ENCODE data around the gene PEX5.
A peak's percentile ranks its signal among the peaks of the same experiment; 100 is the strongest.
"Not testable (repeated sequence)": the region's sequence is repeated elsewhere in the genome, so short reads cannot be mapped to it uniquely, and the experiment has no call there.

PEX5 gene

DNA sequence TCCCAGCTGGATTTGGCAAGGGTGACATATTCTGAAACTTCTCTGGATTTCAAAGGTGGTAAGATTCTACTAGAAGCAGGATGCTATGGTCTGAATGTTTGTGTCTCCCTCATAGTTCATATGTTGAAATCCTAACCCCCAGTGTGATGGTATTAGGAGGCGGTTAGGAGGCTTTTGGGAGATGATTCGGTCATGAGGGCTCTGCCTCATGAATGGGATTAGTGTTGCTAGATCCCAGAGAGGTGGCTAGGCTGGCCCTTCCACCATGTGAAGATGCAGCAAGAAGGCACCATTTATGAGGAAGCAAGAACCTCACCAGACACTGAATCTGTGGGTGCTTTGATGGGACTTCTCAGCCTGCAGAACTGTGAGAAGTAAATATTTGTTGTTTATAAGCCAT lies 11.0 kb upstream of the PEX5 start:
- no peaks in the 10 kb centered on the region for H3K4me1 Mint-ChIP-seq
- H3K36me3 Mint-ChIP-seq = peaks cover 0 to 1% of the 10 kb centered on the region in 2 donors
- H3K27me3 Mint-ChIP-seq = peaks cover 32 to 53% of the 10 kb centered on the region in 2 donors
- peaks cover 0 to 3% of the 10 kb centered on the region in 2 donors for H3K9me3 Mint-ChIP-seq
- ATAC-seq (replicated peaks) = no peak
- no peak overlapping the region for H3K27ac Mint-ChIP-seq
- no peak overlapping the region for H3K4me3 Mint-ChIP-seq
- DNase-seq = no peak

DNA sequence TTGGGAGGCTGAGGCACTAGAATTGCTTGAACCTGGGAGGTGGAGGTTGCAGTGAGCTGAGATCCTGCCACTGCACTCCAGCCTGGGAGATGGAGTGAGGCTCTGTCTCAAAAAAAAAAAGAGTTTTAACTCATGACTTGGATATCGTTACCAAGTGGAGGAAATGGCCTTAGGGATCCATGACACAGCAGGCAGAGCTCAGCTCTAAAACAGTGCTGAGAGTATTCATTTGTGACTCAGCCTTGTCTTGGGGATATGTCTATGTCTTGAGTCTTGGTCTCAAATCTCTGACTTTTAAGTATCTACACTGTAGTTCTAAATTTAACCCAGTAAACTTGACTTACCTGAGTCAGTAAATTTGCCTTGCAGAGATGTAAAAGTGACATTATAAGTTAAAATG lies 8.8 kb upstream of the PEX5 start:
- Mint-ChIP-seq H3K4me3 (no peak overlapping the region), H3K9me3 (peaks cover 0 to 3% of the 10 kb centered on the region in 2 donors)

DNA sequence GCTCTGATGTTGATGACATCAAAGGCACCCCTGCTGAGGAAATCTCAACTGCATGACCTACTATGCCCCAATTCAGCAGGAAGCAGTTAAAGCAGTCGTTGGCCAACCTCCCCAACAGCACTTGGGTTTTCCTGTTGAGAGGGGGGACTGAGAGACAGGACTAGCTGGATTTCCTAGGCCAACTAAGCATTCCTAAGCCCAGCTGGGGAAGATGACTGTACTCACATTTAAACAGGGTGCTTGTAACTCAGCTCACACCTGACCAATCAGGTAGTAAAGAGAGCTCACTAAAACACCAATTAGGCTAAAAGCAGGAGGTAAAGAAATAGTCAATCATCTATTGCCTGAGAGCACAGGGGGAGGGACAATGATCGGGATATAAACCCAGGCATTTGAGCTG lies 3.4 kb upstream of the PEX5 start:
- not testable (repeated sequence) for H3K9me3 Mint-ChIP-seq; H3K4me3 Mint-ChIP-seq; H3K36me3 Mint-ChIP-seq; DNase-seq; ATAC-seq (replicated peaks); H3K27ac Mint-ChIP-seq
- peaks cover 8 to 11% of the 10 kb centered on the region in 2 donors for H3K27me3 Mint-ChIP-seq
- peaks cover 17 to 29% of the 10 kb centered on the region in 2 donors for H3K4me1 Mint-ChIP-seq

More for the DNA sequence above, 8.8 kb upstream of the PEX5 start:
- H3K36me3 Mint-ChIP-seq = peaks cover 0 to 1% of the 10 kb centered on the region in 2 donors
- H3K4me1 Mint-ChIP-seq = peaks cover 0 to 3% of the 10 kb centered on the region in 2 donors
- no peak for ATAC-seq (replicated peaks)
- no peak for DNase-seq
- H3K27ac Mint-ChIP-seq = no peak overlapping the region
- peaks cover 23 to 41% of the 10 kb centered on the region in 2 donors for H3K27me3 Mint-ChIP-seq

GRCh38 chr12:7188562-7189397 lies 706 bp upstream of the PEX5 start:
- ATAC-seq (replicated peaks) (peak; percentile 51 to 60), DNase-seq (peak; percentile 51)
- H3K36me3 Mint-ChIP-seq = peaks cover 8 to 17% of the 10 kb centered on the region in 2 donors
- H3K4me3 Mint-ChIP-seq = peak overlapping the region; percentile 97 to 98
- peak overlapping the region; percentile 96 for H3K27ac Mint-ChIP-seq
- no peaks in the 10 kb centered on the region for H3K27me3 Mint-ChIP-seq
- no peaks in the 10 kb centered on the region for H3K9me3 Mint-ChIP-seq
- peaks cover 24 to 47% of the 10 kb centered on the region in 2 donors for H3K4me1 Mint-ChIP-seq

DNA sequence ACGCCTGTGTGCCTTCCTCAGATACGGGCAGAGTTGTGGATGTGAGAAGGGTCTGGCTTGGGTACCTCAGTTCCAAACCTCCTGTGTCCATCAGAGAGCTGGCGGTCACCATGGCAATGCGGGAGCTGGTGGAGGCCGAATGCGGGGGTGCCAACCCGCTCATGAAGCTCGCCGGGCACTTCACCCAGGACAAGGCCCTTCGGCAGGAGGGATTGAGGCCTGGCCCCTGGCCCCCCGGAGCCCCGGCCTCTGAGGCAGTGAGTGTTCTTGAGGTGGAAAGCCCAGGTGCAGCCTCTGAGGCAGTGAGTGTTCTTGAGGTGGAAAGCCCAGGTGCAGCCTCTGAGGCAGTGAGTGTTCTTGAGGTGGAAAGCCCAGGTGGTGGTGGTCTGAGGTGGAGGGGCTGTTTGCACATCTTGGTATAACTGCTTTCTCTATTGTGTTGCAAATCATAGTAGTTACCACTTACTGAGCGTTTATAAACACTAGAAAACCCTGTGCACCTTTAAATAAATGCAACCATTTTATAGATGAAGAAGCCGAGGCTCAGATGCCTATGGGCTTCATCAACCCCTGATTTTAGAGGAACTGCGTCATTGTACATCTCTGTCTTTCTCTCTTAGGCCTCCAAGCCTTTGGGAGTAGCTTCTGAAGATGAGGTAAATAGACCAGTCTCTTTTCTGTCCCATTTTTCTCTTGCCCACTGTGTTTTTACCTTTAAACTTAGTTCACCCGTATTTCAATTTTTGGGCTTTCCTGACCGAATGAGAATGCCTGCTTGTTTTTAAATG lies 976 bp downstream of the PEX5 start:
- ATAC-seq (replicated peaks) (no peak), DNase-seq (no peak)
- H3K9me3 Mint-ChIP-seq = no peaks in the 10 kb centered on the region
- H3K4me3 Mint-ChIP-seq = peak overlapping the region; percentile 97 to 98
- peaks cover 14 to 32% of the 10 kb centered on the region in 2 donors for H3K36me3 Mint-ChIP-seq
- H3K27ac Mint-ChIP-seq = peak overlapping the region; percentile 49
- H3K4me1 Mint-ChIP-seq = peaks cover 26 to 57% of the 10 kb centered on the region in 2 donors
- H3K27me3 Mint-ChIP-seq = no peaks in the 10 kb centered on the region

DNA sequence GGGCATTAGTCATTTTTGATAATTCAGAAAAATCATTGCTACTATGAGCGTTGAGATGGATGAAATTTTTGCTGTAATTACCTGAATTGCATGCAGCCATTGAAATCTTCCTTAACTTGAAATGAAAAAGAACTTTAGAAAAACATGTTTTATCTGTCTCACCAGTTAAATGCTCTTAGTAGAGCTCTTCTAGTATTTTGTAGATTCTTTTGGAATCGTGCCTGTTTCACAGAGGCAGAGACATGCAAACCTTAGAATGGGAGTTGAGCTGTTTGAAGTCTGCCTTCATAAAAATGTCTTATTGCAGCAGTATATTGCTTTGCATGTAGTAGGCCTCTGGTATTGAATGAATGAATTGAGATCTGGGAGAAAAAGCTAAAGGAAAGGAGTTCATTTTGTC lies 4.2 kb downstream of the PEX5 start:
- H3K4me1 Mint-ChIP-seq = peaks cover 21 to 47% of the 10 kb centered on the region in 2 donors
- DNase-seq = no peak
- peaks cover 21 to 40% of the 10 kb centered on the region in 2 donors for H3K36me3 Mint-ChIP-seq
- no peak overlapping the region for H3K27ac Mint-ChIP-seq
- no peaks in the 10 kb centered on the region for H3K27me3 Mint-ChIP-seq
- no peaks in the 10 kb centered on the region for H3K9me3 Mint-ChIP-seq
- H3K4me3 Mint-ChIP-seq = no peak overlapping the region
- no peak for ATAC-seq (replicated peaks)

- Mint-ChIP-seq H3K36me3 (peaks cover 37 to 50% of the 10 kb centered on the region in 2 donors), H3K27ac (no peak overlapping the region), H3K4me1 (peaks cover 4 to 14% of the 10 kb centered on the region in 2 donors), H3K27me3 (no peaks in the 10 kb centered on the region), H3K4me3 (no peak overlapping the region), H3K9me3 (no peaks in the 10 kb centered on the region)
- no peak for DNase-seq
- no peak for ATAC-seq (replicated peaks)
These were observed 8.4 kb downstream of the PEX5 start for GRCh38 chr12:7197841-7198240.

DNA sequence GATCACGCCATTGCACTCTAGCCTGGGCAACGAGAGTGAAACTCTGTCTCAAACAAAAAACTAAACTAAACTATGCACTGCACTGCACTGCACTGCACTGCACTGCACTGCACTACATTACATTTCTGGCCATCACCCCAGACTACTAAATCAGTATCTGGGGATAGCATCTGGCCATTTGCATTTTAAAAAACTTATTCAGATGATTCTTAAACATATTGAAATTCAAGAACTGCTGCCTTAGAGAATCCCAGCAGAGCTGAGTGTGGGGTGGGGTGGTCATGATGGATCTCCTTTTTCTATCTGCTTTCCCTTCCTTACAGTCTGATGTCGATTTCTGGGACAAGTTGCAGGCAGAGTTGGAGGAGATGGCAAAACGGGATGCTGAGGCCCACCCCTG lies 13.6 kb downstream of the PEX5 start:
- ATAC-seq (replicated peaks) (no peak), DNase-seq (no peak)
- no peaks in the 10 kb centered on the region for H3K27me3 Mint-ChIP-seq
- no peaks in the 10 kb centered on the region for H3K4me1 Mint-ChIP-seq
- H3K27ac Mint-ChIP-seq = no peak overlapping the region
- no peaks in the 10 kb centered on the region for H3K9me3 Mint-ChIP-seq
- H3K36me3 Mint-ChIP-seq = peaks cover 41 to 60% of the 10 kb centered on the region in 2 donors
- no peak overlapping the region for H3K4me3 Mint-ChIP-seq

DNA sequence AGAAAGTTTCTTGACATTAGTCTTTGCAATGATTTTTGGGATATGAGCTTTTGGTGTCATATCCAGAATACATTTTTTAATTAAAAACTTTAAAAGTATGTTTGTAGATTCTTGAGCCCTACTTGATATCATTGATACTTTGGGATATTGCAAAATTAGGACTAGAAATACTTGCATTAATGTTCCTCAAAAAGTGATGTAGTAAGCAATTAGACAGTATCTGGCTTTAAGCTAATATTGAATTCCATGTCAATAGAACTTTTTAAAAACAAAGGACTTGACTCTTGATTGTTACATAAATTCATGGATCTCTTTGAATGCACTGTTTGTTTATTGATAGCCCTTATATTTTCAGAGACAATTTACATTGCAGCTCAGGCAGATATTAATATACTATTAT lies 15.6 kb downstream of the PEX5 start:
- H3K27ac Mint-ChIP-seq = no peak overlapping the region
- DNase-seq (no peak), ATAC-seq (replicated peaks) (no peak)
- no peaks in the 10 kb centered on the region for H3K4me1 Mint-ChIP-seq
- H3K27me3 Mint-ChIP-seq = no peaks in the 10 kb centered on the region
- H3K4me3 Mint-ChIP-seq = no peak overlapping the region
- no peaks in the 10 kb centered on the region for H3K9me3 Mint-ChIP-seq
- H3K36me3 Mint-ChIP-seq = peaks cover 57 to 75% of the 10 kb centered on the region in 2 donors

DNA sequence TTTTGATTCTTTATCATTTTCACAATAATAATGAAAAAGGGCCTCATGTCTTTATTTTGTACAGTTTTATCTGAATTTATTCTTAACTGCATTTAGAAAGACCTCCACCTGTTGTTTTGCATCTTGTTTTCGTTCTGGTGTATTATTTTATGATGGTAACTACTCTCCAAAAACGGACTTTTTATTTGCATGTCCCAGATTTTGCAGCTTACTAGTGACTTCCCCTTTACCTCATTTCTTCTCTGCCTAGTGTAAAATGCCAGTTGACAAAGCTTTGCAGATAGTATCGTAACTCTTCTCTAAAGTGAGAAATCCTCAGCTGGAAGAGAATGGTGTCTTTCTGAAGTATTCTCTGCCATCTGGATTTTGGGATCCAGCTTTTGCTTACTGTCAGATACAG lies 17.2 kb downstream of the PEX5 start:
- H3K4me3 Mint-ChIP-seq = no peak overlapping the region
- no peaks in the 10 kb centered on the region for H3K27me3 Mint-ChIP-seq
- DNase-seq (no peak), ATAC-seq (replicated peaks) (no peak)
- no peak overlapping the region for H3K27ac Mint-ChIP-seq
- H3K4me1 Mint-ChIP-seq = no peaks in the 10 kb centered on the region
- H3K9me3 Mint-ChIP-seq = no peaks in the 10 kb centered on the region
- H3K36me3 Mint-ChIP-seq = peaks cover 61 to 82% of the 10 kb centered on the region in 2 donors

DNA sequence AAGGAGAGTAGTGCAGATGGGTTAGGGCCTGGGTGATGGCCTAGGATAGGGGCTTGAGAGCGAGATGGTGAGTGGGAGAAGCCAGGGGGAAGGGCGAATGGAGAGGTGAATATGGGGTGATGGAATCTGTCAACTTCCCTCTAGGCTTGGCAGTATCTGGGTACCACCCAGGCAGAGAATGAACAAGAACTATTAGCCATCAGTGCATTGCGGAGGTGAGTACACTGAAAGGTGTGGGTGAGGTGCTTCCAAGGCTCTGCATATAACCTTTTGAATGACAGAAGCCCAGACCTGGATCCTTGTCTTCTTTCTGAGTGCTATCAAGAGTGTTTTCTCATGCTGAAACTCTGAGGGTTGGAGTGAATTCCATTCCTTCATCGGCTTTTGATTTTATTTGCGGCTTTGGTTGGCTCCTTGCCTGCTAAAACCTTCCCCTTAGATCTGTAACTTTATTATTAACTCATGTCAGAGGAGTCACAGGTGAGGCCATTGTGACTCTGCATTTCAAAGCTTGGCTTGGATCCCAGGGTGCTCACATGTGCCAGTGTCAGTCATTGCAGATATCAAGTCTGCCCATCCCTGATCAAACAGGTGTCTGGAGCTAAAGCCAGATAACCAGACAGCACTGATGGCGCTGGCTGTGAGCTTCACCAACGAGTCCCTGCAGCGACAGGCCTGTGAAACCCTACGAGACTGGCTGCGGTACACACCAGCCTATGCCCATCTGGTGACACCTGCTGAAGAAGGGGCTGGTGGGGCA lies 18.6 kb downstream of the PEX5 start:
- Mint-ChIP-seq H3K27me3 (no peaks in the 10 kb centered on the region), H3K9me3 (peaks cover 0 to 4% of the 10 kb centered on the region in 2 donors), H3K36me3 (peaks cover 53 to 77% of the 10 kb centered on the region in 2 donors), H3K4me1 (no peaks in the 10 kb centered on the region), H3K4me3 (no peak overlapping the region), H3K27ac (no peak overlapping the region)
- no peak for ATAC-seq (replicated peaks)
- DNase-seq = no peak

DNA sequence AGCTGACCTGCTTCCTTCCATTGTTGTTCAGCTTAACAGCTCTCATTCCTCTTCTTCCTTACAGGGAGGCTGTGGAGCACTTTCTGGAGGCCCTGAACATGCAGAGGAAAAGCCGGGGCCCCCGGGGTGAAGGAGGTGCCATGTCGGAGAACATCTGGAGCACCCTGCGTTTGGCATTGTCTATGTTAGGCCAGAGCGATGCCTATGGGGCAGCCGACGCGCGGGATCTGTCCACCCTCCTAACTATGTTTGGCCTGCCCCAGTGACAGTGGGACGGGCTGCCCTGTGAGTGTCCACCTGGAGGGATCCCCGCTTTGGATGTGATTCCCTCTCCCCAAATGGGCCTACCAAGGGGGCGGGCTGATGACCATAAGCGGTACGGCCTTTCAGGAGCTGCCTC lies 20.5 kb downstream of the PEX5 start:
- H3K27ac Mint-ChIP-seq = no peak overlapping the region
- no peaks in the 10 kb centered on the region for H3K4me1 Mint-ChIP-seq
- peaks cover 0 to 4% of the 10 kb centered on the region in 2 donors for H3K9me3 Mint-ChIP-seq
- H3K4me3 Mint-ChIP-seq = no peak overlapping the region
- no peaks in the 10 kb centered on the region for H3K27me3 Mint-ChIP-seq
- peaks cover 52 to 69% of the 10 kb centered on the region in 2 donors for H3K36me3 Mint-ChIP-seq
- no peak for ATAC-seq (replicated peaks)
- DNase-seq = no peak

GRCh38 chr12:7210642-7211151 lies 21.2 kb downstream of the PEX5 start:
- Mint-ChIP-seq H3K4me3 (no peak overlapping the region), H3K4me1 (no peaks in the 10 kb centered on the region), H3K27me3 (no peaks in the 10 kb centered on the region), H3K27ac (no peak overlapping the region), H3K9me3 (peaks cover 0 to 6% of the 10 kb centered on the region in 2 donors), H3K36me3 (peaks cover 51 to 66% of the 10 kb centered on the region in 2 donors)
- DNase-seq (no peak), ATAC-seq (replicated peaks) (no peak)

GRCh38 chr12:7212678-7213077 lies 23.2 kb downstream of the PEX5 start:
- H3K27me3 Mint-ChIP-seq = no peaks in the 10 kb centered on the region
- no peak overlapping the region for H3K4me3 Mint-ChIP-seq
- H3K27ac Mint-ChIP-seq = no peak overlapping the region
- DNase-seq (no peak), ATAC-seq (replicated peaks) (no peak)
- H3K36me3 Mint-ChIP-seq = peaks cover 43 to 51% of the 10 kb centered on the region in 2 donors
- no peaks in the 10 kb centered on the region for H3K4me1 Mint-ChIP-seq
- peaks cover 0 to 6% of the 10 kb centered on the region in 2 donors for H3K9me3 Mint-ChIP-seq
